AG09309 (cell line): ENCODE data around the gene EYS.

Experiments
- DNase-seq: peaks from one replicate; pipeline ENCODE4 v3.0.0-alpha.2; 2010; ENCODE audit warnings: low read depth
- H3K4me3 ChIP-seq: 2 replicates; pipeline ENCODE4 v1.5.1; 2011; ENCODE audit warnings: mild to moderate bottlenecking, low read depth, low read length, moderate library complexity; ENCODE audit not compliant: control insufficient read depth
- CTCF ChIP-seq: IDR thresholded peaks from 2 replicates; pipeline ENCODE4 v1.5.1; 2011; ENCODE audit warnings: mild to moderate bottlenecking, low read depth, low read length, inconsistent platforms; ENCODE audit not compliant: insufficient read depth, control insufficient read depth; ENCODE audit errors: missing control alignments

The EYS gene

GRCh38 chr6:64334636-64335035, 1372.4 kb downstream of the EYS start:
- no peak for TF ChIP-seq CTCF
- DNase-seq, result no peak
- H3K4me3 ChIP-seq, result no peak overlapping the region

- H3K4me3 ChIP-seq, result no peak overlapping the region
- TF ChIP-seq CTCF, result peak; percentile 38
- DNase-seq, result no peak
Measured at GRCh38 chr6:64330694-64331307, 1376.2 kb downstream of the EYS start.

GRCh38 chr6:64326939-64327338, 1380.1 kb downstream of the EYS start:
- TF ChIP-seq CTCF, result no peak
- no peak overlapping the region for H3K4me3 ChIP-seq
- no peak for DNase-seq

- H3K4me3 ChIP-seq, result no peak overlapping the region
- no peak for DNase-seq
- no peak for TF ChIP-seq CTCF
Measured at GRCh38 chr6:64325093-64325492, 1381.9 kb downstream of the EYS start.

GRCh38 chr6:64310214-64310613, 1396.8 kb downstream of the EYS start:
- H3K4me3 ChIP-seq, result no peak overlapping the region
- no peak for TF ChIP-seq CTCF
- no peak for DNase-seq

- DNase-seq, result no peak
- H3K4me3 ChIP-seq, result no peak overlapping the region
- TF ChIP-seq CTCF, result no peak
Measured at GRCh38 chr6:64301307-64302236, 1405.5 kb downstream of the EYS start.
